Hepatocyte (in vitro differentiated cells): ENCODE results near the gene GGA1.
"Not testable (repeated sequence)": the region's sequence is repeated elsewhere in the genome, so short reads cannot be mapped to it uniquely, and the experiment has no call there.

Source experiments
- CTCF ChIP-seq: fragments of 200-600 bp; sonication (generic); IDR thresholded peaks from 2 replicates; pipeline ENCODE4 v1.5.1; 2016; ENCODE audit warnings: antibody characterized with exemption, mild to moderate bottlenecking; ENCODE audit not compliant: poor library complexity
- EZH2phosphoT487 ChIP-seq: fragments of 200-600 bp; sonication (generic); IDR thresholded peaks from one replicate; pipeline ENCODE4 v1.6.1; 2018; ENCODE audit warnings: antibody characterized with exemption, mild to moderate bottlenecking, low read depth, moderate library complexity; ENCODE audit not compliant: unreplicated experiment, severe bottlenecking

GRCh38 chr22:37591081-37591480 lies 17.6 kb upstream of the GGA1 start:
- TF ChIP-seq CTCF, EZH2phosphoT487: not testable (repeated sequence)
